ENCODE measurements around the gene OR6C70. TPM values are rescaled to one million over a fixed set of nuclear protein-coding genes. Genes with fewer than 3 reads are reported as not detected.

The OR6C70 gene
- total RNA-seq, 1 experiment from 2014 or later, result not detected

DNA sequence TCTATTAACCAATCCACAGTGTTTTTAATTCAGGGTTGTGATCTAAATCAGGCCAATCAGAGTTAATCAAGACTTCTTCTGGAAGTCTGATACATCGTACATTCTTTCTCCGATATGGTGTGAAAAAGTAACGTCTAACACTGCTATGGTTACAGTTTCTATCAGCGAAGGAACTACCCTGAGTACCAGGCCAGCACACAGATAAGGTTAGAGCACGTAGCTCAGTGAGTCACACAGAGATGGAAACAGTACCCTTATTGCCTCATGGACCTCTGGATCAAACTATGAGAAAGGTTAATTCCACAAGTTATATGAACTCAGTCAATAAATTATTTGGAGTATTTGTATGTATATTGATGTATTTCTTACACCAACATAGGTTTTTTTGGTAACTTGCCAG, 25.6 kb upstream of the OR6C70 start:
- H4K5ac ChIP-seq (ENCODE audit: insufficient read length, low read depth, low read length), result no peak overlapping the region
- H3T11ph ChIP-seq (ENCODE audit: low read length), result no peak overlapping the region
- no peak overlapping the region for H4K8ac ChIP-seq (replicated peaks; ENCODE audit: insufficient read length, low read depth, low read length)
- H3K4me2 ChIP-seq (ENCODE audit: insufficient read depth, insufficient read length, low read length), result no peak overlapping the region
- H2BK5ac ChIP-seq (ENCODE audit: insufficient read length, low read length), result no peak overlapping the region
- H3K23ac ChIP-seq (ENCODE audit: insufficient read length, low read depth, low read length), result no peak overlapping the region
- no peak overlapping the region for H3K27ac Mint-ChIP-seq
- H3K14ac ChIP-seq (ENCODE audit: insufficient read depth, low read length), result no peak overlapping the region
- no peak overlapping the region for H2BK120ac ChIP-seq (ENCODE audit: low read depth, low read length, poor library complexity, severe bottlenecking)
- H3K27ac ChIP-seq (ENCODE audit: insufficient read length, low read depth, low read length), result no peak overlapping the region
- no peaks in the 10 kb centered on the region for H3K36me3 Mint-ChIP-seq (ENCODE audit: insufficient read depth in 1 of 3, low read depth in 3 of 3)
- H3K79me1 ChIP-seq (ENCODE audit: insufficient read depth, low read depth, low read length, poor library complexity, severe bottlenecking), result no peaks in the 10 kb centered on the region
- H3K4ac ChIP-seq (ENCODE audit: low read depth, low read length), result no peak overlapping the region
- H2BK12ac ChIP-seq (ENCODE audit: insufficient read length, low read depth, low read length), result no peak overlapping the region
- no peaks in the 10 kb centered on the region for H3K9me3 ChIP-seq (ENCODE audit: control insufficient read depth, low read depth, low read length)
- DNase-seq, result no peak
- H2AK5ac ChIP-seq (ENCODE audit: insufficient read length, low read length), result no peak overlapping the region
- H3K4me1 ChIP-seq (ENCODE audit: insufficient read depth, low read length), result no peaks in the 10 kb centered on the region; the same call in 1 of the 2 replicates
- TF ChIP-seq, protein P1, sequence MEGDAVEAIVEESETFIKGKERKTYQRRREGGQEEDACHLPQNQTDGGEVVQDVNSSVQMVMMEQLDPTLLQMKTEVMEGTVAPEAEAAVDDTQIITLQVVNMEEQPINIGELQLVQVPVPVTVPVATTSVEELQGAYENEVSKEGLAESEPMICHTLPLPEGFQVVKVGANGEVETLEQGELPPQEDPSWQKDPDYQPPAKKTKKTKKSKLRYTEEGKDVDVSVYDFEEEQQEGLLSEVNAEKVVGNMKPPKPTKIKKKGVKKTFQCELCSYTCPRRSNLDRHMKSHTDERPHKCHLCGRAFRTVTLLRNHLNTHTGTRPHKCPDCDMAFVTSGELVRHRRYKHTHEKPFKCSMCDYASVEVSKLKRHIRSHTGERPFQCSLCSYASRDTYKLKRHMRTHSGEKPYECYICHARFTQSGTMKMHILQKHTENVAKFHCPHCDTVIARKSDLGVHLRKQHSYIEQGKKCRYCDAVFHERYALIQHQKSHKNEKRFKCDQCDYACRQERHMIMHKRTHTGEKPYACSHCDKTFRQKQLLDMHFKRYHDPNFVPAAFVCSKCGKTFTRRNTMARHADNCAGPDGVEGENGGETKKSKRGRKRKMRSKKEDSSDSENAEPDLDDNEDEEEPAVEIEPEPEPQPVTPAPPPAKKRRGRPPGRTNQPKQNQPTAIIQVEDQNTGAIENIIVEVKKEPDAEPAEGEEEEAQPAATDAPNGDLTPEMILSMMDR (conservative IDR thresholded peaks at IDR 0.05), result no peak
- no peak overlapping the region for H3K18ac ChIP-seq (ENCODE audit: insufficient read length, low read depth, low read length)
- H3K9me3 Mint-ChIP-seq, result no peaks in the 10 kb centered on the region
- H4K20me1 ChIP-seq (ENCODE audit: control insufficient read depth, insufficient read depth, insufficient read length), result no peaks in the 10 kb centered on the region
- H3K79me2 ChIP-seq (ENCODE audit: insufficient read depth, low read length), result no peaks in the 10 kb centered on the region
- no peaks in the 10 kb centered on the region for H3K27me3 ChIP-seq (ENCODE audit: insufficient read depth, low read length)
- WGBS (ENCODE audit: extremely low coverage, insufficient read length, low lambda C conversion rate), result no CpG with 5 or more reads among the region's 5 CpGs
- H2BK15ac ChIP-seq (ENCODE audit: low read depth, low read length), result no peak overlapping the region
- H3K4me1 Mint-ChIP-seq, result no peaks in the 10 kb centered on the region
- no peak overlapping the region for H3K4me3 Mint-ChIP-seq
- no peaks in the 10 kb centered on the region for H3K23me2 ChIP-seq (ENCODE audit: insufficient read length, low read depth, low read length, poor library complexity, severe bottlenecking)
- H2AFZ ChIP-seq (ENCODE audit: low read length), result no peak overlapping the region
- H2BK20ac ChIP-seq (ENCODE audit: low read depth, low read length, poor library complexity, severe bottlenecking), result no peak overlapping the region
- H3K27me3 Mint-ChIP-seq (ENCODE audit: low read depth), result no peaks in the 10 kb centered on the region; the same call in 1 of the 2 replicates
- no peak overlapping the region for H3K56ac ChIP-seq (ENCODE audit: insufficient read length, low read depth, low read length)
- H4K91ac ChIP-seq (ENCODE audit: insufficient read length, low read depth, low read length), result no peak overlapping the region
- no peak overlapping the region for H3K9ac ChIP-seq (ENCODE audit: extremely low read depth, insufficient read length, low read length)

Data from H9 (cell line).